Loucy (cell line): ENCODE measurements around the gene DLGAP1.

Experiments
- CTCF ChIP-seq: fragments of 200-600 bp; sonication (generic); conservative IDR thresholded peaks from 2 replicates; pipeline ENCODE4 v1.5.1; 2014; ENCODE audit warnings: mild to moderate bottlenecking, antibody characterized with exemption, low read length
- EZH2phosphoT487 ChIP-seq: fragments of 200-600 bp; IDR thresholded peaks from 2 replicates; pipeline ENCODE4 v1.6.1; 2018; ENCODE audit warnings: antibody characterized with exemption, mild to moderate bottlenecking, moderate library complexity, borderline replicate concordance

- TF ChIP-seq CTCF = no peak
- no peak for TF ChIP-seq EZH2phosphoT487
Observed at GRCh38 chr18:4251206-4251605, 203.9 kb downstream of the DLGAP1 start.
